ENCODE data around the gene NTM. TPM values are rescaled to one million over a fixed set of nuclear protein-coding genes. Genes with fewer than 3 reads are reported as not detected.

Gene NTM
- total RNA-seq, 4 donors from 2014 or later = 1.4 to 5.7 TPM; not detected in 2

- no peaks in the 10 kb centered on the region for H3K36me3 ChIP-seq
Measured at GRCh38 chr11:132245403-132246385, 875.3 kb downstream of the NTM start.

GRCh38 chr11:132248580-132248979 is 878.2 kb downstream of the NTM start:
- Histone ChIP-seq H3K27me3 (no peaks in the 10 kb centered on the region), H3K4me3 (no peak overlapping the region), H3K27ac (no peak overlapping the region), H3K4me1 (no peaks in the 10 kb centered on the region), H3K36me3 (no peaks in the 10 kb centered on the region), H3K9me3 (peaks cover 0 to 4% of the 10 kb centered on the region in 2 donors)
- no peak for DNase-seq
- TF ChIP-seq CTCF (IDR thresholded peaks at IDR 0.05) = no peak
- no peak for TF ChIP-seq POLR2A (IDR thresholded peaks at IDR 0.05)
- intact Hi-C loops (cut with DNase I; ENCODE audit: low total_unique reads) = no loop called here

More at GRCh38 chr11:132245403-132246385, 875.3 kb downstream of the NTM start:
- TF ChIP-seq POLR2A (IDR thresholded peaks at IDR 0.05) = no peak
- TF ChIP-seq CTCF (IDR thresholded peaks at IDR 0.05) = no peak
- H3K4me1 ChIP-seq = no peaks in the 10 kb centered on the region
- no peaks in the 10 kb centered on the region for H3K9me3 ChIP-seq
- intact Hi-C loops (cut with DNase I; ENCODE audit: low total_unique reads) = no loop called here
- no peak overlapping the region for H3K4me3 ChIP-seq
- no peak for DNase-seq
- no peaks in the 10 kb centered on the region for H3K27me3 ChIP-seq
- no peak overlapping the region for H3K27ac ChIP-seq

- Histone ChIP-seq H3K27me3 (no peaks in the 10 kb centered on the region), H3K9me3 (peaks cover 0 to 4% of the 10 kb centered on the region in 2 donors), H3K4me3 (no peak overlapping the region), H3K36me3 (no peaks in the 10 kb centered on the region), H3K4me1 (no peaks in the 10 kb centered on the region), H3K27ac (no peak overlapping the region)
- TF ChIP-seq POLR2A (IDR thresholded peaks at IDR 0.05) (no peak), CTCF (IDR thresholded peaks at IDR 0.05) (no peak)
- intact Hi-C loops (cut with DNase I; ENCODE audit: low total_unique reads) = no loop called here
- no peak for DNase-seq
Measured at GRCh38 chr11:132249256-132249655, 878.8 kb downstream of the NTM start.

- intact Hi-C loops (cut with DNase I; ENCODE audit: low total_unique reads) = no loop called here
- Histone ChIP-seq H3K9me3 (peaks cover 0 to 4% of the 10 kb centered on the region in 2 donors), H3K4me3 (no peak overlapping the region), H3K27ac (no peak overlapping the region), H3K27me3 (no peaks in the 10 kb centered on the region), H3K36me3 (no peaks in the 10 kb centered on the region), H3K4me1 (no peaks in the 10 kb centered on the region)
- no peak for DNase-seq
- TF ChIP-seq POLR2A (IDR thresholded peaks at IDR 0.05) = no peak
- no peak for TF ChIP-seq CTCF (IDR thresholded peaks at IDR 0.05)
Measured at GRCh38 chr11:132251061-132251460, 880.6 kb downstream of the NTM start.

Data from uterus (tissue), 4 donors.